Brain pericyte (primary cell): ENCODE results near the gene CLDN22.

Source experiments
- DNase-seq: peaks from one replicate; pipeline ENCODE4 v3.0.0-alpha.2; 2012; ENCODE audit warnings: low read depth, low spot score

CLDN22 gene

GRCh38 chr4:183276106-183276505 lies 44.0 kb downstream of the CLDN22 start:
- no peak for DNase-seq

- DNase-seq = no peak
These were observed 47.7 kb downstream of the CLDN22 start for GRCh38 chr4:183272384-183272783.

GRCh38 chr4:183268556-183268955 lies 51.5 kb downstream of the CLDN22 start:
- DNase-seq = no peak
